Vein endothelial cell (primary cell): ENCODE measurements around the gene GPN3. TPM values are rescaled to one million over a fixed set of nuclear protein-coding genes. Genes with fewer than 3 reads are reported as not detected.

Experiments
- small RNA-seq: library from RNA; depleted of rRNA; stranded (forward); fragments of <200 nt; gene quantifications from one replicate; pipeline ENCODE3, GENCODE V24; 2012
- total RNA-seq: library from RNA; depleted of rRNA; stranded (reverse); fragments of >200 nt; gene quantifications from 2 replicates; pipeline ENCODE4 v1.2.3, GENCODE V29; 2012

Gene GPN3
- total RNA-seq: 16.7 and 26.7 TPM in 2 replicates

DNA sequence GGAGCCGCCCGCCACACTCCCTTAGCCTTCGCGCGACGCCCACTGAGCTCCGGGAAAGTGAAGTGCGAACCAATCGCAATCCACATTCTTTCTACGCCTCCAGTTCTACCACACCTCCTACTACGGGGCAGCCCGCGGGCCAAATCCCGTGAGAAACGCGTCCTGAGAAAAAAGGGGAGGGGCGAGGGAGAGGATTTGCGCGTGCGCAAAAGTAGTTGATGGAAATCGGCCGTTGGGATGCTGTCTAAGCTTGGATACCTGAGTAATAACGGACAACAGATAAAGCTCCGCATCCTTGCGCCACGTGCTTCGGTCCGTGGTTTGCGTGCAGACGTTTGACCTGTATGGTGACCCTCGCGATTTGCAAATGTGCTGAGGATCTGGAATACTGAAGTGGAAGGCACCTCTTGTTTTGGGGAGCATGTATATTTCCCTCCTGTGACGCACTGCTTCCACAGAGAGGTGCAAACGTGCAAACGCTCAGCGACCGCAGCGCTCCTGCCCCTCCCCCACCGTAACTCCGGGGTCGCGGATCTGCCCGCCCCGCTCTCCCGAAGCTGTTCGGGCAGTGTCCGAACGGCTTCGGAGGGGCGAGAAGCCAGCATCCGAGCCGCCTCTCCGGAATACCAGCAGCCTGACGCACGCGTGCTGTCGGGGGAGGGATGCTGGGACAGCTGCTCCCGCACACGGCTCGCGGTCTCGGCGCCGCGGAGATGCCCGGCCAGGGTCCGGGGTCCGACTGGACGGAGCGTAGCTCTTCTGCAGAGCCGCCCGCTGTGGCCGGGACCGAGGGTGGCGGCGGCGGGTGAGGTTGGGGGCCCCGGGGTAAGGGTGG lies at the start of gene GPN3, which contains the start of gene FAM216A:
TSS of gene GPN3 (minus strand) at position 44 of the 835 bp plus-strand sequence. CDS start 54 bp downstream, outside the sequence.
TSS of gene FAM216A (plus strand) at position 632 of the 835 bp plus-strand sequence. CDS start at position 663, 31 bp downstream.

DNA sequence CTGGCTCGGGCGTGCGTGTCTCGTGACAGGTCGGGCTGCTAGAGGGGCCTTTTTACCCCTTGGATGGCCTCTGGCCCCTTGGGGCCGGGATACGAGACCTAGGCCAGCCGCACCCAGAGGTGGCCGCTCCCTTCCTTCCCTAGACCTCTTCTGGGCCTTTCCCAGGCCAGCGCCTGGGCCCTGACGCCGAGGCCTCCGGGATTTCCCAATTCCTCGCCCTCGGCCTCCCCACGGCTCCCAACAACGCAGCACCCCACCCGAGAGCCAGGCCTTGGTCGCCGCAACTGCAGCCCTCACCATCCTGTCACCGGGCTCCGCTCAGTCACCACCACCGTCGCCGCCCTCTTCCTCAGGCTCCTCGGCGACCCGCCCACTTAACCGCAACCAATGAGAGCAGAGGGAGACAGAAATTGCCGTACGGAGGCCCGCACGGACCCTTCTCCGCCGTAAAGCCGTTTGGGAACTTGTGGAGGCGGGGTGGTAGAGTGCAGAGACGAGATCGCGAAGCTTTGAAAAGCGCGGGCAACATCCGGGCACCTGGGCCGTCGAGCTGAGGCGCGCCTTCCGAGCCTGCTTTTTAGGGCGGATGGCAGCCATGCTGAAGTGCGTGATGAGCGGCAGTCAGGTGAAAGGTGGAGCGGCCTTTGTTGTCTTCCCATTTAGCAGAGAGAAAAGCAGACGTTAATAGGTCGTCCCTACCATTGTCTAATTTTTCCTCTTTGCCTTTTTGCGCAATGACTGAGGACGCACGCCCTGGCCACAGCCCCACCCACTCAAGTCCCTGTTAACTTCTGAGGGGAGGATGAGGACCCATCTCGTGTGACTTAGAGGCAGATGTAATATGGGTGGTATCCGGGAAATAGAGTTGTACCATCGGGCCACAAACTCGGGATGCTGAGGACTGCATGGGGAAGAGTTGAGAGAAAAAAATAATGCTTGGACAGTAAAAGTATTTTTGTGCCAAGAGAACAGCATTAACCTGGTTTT lies 34.0 kb upstream of the GPN3 start, which contains the start of the genes RAD9B and VPS29:
TSS of gene RAD9B (plus strand) at position 580 of the 987 bp plus-strand sequence. CDS start at position 587, 7 bp downstream.
TSS of gene VPS29 (minus strand) at position 360 of the 987 bp plus-strand sequence. CDS start at position 300, 60 bp downstream.

DNA sequence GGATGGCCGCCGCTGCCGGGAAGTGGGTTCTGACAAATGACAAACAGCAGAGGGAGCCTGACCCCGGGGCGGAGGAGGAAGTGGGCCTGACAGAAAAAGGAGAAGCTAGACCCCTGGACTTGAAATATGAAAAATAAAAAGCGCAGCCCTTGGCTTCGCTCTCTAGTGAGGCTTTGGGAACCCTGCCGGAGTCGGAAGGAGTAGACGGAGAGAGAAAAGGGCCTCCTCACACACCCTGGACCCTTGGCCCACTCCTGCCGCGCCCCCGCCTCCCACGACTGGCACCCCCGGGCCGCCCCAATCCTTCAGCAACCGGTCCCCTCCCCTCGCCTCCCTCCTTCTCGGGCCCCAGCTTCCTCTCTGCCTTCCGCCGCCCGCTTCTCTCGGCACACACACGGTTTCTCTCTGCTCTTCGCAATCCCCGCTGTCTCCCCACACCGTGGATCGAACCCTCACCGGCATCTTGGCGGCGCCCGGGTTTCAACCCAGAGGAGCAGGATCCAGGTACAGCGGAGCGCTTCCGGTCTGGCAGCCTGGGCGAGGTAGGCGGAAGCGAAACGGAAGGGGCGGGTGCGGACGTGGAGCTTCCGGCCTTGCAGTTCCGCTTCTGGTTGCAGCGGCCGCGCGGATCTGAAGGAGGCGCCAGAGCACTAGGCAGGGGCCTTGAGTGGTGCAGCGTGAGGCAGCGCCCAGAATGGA lies 18.1 kb downstream of the GPN3 start, which contains the start of gene ARPC3:
TSS of gene ARPC3 (minus strand) at position 539 of the 699 bp plus-strand sequence. CDS start at position 462, 77 bp downstream.

DNA sequence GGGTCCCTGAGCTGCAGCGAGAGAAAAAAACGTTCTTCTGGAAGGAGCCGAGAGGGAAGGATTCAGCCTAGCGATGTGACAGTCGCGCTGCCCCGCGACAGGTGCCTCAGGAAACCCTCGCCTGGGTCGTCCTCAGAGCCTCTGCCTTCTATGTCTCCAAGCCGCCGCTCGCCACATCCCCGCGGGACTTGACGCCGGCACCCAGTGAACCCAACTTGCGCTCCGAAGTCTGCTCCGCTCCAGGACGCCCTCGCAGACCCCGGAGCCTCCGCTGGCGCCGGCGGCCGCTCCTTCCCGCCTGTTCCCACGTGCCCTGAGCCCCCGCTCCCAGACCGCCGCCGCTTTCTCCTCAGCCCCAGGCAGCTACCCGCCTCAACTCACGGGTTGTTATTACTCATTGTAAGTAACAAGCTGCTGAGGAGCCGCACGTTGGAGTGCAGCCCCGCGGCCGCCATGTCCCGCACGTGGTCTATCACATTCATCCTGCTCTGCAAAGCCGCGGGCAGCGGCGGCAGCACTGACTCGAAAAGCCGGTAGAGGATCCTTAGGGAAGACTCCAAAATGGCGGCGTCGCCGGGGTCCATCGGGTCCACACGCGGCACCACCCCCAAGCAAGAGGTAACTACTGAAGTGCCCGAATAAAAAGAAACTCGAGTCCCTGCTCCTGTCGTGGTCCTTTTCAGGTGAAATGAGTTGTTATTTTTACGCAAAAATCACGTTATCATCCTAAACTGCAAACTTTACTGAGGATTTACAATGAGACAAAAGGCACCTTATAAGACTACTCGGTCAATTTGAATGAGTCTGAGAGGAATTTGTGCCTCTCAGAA lies 64.7 kb downstream of the GPN3 start, which contains the start of gene ANAPC7:
TSS of gene ANAPC7 (minus strand) at position 563 of the 830 bp plus-strand sequence. CDS start at position 482, 81 bp downstream.

Small RNA genes within 50 kb of the gene (small RNA-seq; reads per million reads assigned to genes)
- not detected for gene RF00278

Other genes starting within 250 kb of the GPN3 start
- gene ATP2A2, start 187.0 kb downstream of the GPN3 start, total RNA-seq: 141 and 156 TPM in 2 replicates
- gene ANAPC7, start 64.5 kb downstream of the GPN3 start, total RNA-seq: 35.9 and 52.7 TPM in 2 replicates
- gene ARPC3, start 17.9 kb downstream of the GPN3 start, total RNA-seq: 447 and 536 TPM in 2 replicates
- gene FAM216A, start 588 bp upstream of the GPN3 start, total RNA-seq: 12.0 and 15.0 TPM in 2 replicates
- gene VPS29, start 33.9 kb upstream of the GPN3 start, total RNA-seq: 51.0 and 85.5 TPM in 2 replicates
- gene RAD9B, start 34.1 kb upstream of the GPN3 start, total RNA-seq: 0.19 and 0.33 TPM in 2 replicates
- 11.8 and 13.9 TPM in 2 replicates for gene PPTC7, start 115.1 kb upstream of the GPN3 start, total RNA-seq
- 13.4 and 13.6 TPM in 2 replicates for gene TCTN1, start 145.9 kb upstream of the GPN3 start, total RNA-seq
- 1.6 and 2.9 TPM in 2 replicates for gene HVCN1, start 220.9 kb upstream of the GPN3 start, total RNA-seq